ENCODE data around the gene PGM1.

- TF ChIP-seq CTCF (IDR thresholded peaks at IDR 0.05 in 2 of 3, conservative IDR thresholded peaks at IDR 0.05 in 1 of 3; ENCODE audit: borderline replicate concordance in 1 of 3, insufficient read depth in 1 of 3, low read depth in 2 of 3, low read length in 2 of 3) = no peak
- no peak for TF ChIP-seq ZNF274 (IDR thresholded peaks at IDR 0.05; ENCODE audit: low read depth, low read length)
- no peak for TF ChIP-seq POLR2AphosphoS5 (IDR thresholded peaks at IDR 0.05; ENCODE audit: low read depth, low read length)
Measured at GRCh38 chr1:63590166-63590560, 3.0 kb upstream of the PGM1 start.

Data from HCT116 (cell line).